ENCODE data around the gene TBC1D1.

TBC1D1 gene

DNA sequence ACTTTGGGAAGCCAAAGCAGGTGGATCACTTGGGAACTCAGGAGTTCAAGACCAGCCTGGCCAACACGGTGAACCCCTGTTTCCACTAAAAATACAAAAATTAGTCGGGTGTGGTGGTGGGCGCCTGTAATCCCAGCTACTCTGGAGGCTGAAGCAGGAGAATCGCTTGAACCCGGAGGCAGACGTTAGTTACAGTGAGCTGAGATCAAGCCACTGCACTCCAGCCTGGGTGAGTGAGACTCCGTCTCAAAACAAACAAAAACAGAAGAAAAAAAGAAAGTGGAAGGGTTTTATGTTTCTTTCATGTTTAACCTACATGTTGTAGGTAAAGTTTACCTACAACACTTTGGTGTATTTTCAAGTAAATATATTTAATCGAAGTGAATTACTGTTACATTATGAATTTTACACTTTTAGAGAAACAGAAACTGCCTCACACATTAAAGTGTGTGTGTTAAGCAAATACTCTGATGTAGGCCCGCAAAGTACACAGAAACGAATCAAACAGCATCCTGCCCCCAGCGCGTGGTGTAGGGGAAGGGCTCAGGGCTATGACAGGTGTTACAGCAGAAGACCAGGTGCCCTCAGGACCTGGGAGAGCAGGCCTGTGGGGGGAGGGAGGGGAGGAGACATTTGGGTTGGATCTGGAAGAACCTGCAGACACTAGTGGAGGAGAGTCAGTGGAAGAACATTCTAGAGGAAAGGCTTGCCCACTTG, 108.3 kb downstream of the TBC1D1 start:
- Histone ChIP-seq H3K36me3 (peaks cover 5 to 45% (median 23%) of the 10 kb centered on the region in 11 experiments; a peak in 18 of 22 replicates), H3K4me3 (no peak overlapping the region), H3K9ac (no peak overlapping the region), H4K20me1 (peaks cover 16 to 65% (median 35%) of the 10 kb centered on the region in 11 experiments; a peak in 20 of 22 replicates), H3K27me3 (no peaks in the 10 kb centered on the region), H3K4me2 (no peak overlapping the region), H3K9me3 (replicated peaks in 1 of 11) (no peaks in the 10 kb centered on the region), H3K4me1 (peaks cover 13 to 33% (median 19%) of the 10 kb centered on the region in 10 experiments; a peak in 19 of 20 replicates), H3K27ac (no peak overlapping the region)
- no peak for TF ChIP-seq Cebpa-rat (IDR thresholded peaks at IDR 0.05)

DNA sequence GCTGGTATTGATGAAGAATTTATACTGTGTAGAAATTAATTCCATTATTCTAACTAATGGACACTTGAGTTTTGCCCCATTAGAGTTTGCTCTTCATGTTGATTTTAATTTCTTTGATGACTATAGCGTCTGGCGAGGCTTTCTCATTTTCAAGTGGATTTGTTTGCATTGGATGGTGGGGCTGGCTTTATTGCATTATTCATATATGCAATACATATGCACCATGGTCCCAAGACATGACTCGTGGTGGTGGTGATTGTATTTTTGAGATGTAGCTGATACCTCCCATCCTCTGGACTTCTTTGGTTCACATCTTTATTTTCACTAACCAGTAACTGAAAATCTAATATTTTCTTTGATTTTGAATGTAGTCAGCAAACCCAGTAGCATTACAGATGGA, 109.1 kb downstream of the TBC1D1 start:
- no peak overlapping the region for H3K4me2 ChIP-seq
- no peak overlapping the region for H3K4me3 ChIP-seq
- TF ChIP-seq Cebpa-rat (IDR thresholded peaks at IDR 0.05), result no peak

GRCh38 chr4:38001927-38002326, 111.0 kb downstream of the TBC1D1 start:
- Histone ChIP-seq H3K4me1 (peaks cover 20 to 31% (median 27%) of the 10 kb centered on the region in 10 experiments; a peak in 19 of 20 replicates), H3K9ac (no peak overlapping the region), H4K20me1 (peaks cover 27 to 67% (median 49%) of the 10 kb centered on the region in 11 experiments; a peak in 21 of 22 replicates), H3K4me3 (no peak overlapping the region), H3K9me3 (replicated peaks in 1 of 11) (no peaks in the 10 kb centered on the region), H3K27me3 (no peaks in the 10 kb centered on the region), H3K4me2 (no peak overlapping the region), H3K27ac (no peak overlapping the region), H3K36me3 (peaks cover 5 to 36% (median 19%) of the 10 kb centered on the region in 11 experiments; a peak in 17 of 22 replicates)
- TF ChIP-seq Cebpa-rat (IDR thresholded peaks at IDR 0.05), result no peak

More for the DNA sequence above, 109.1 kb downstream of the TBC1D1 start:
- Histone ChIP-seq H3K4me1 (peaks cover 12 to 32% (median 19%) of the 10 kb centered on the region in 10 experiments; a peak in 19 of 20 replicates), H3K9me3 (replicated peaks in 1 of 11) (no peaks in the 10 kb centered on the region), H3K27me3 (no peaks in the 10 kb centered on the region), H3K27ac (no peak overlapping the region), H4K20me1 (peaks cover 18 to 71% (median 43%) of the 10 kb centered on the region in 11 experiments; a peak in 21 of 22 replicates), H3K36me3 (peaks cover 5 to 45% (median 23%) of the 10 kb centered on the region in 11 experiments; a peak in 18 of 22 replicates), H3K9ac (no peak overlapping the region)

- H3K36me3 ChIP-seq, result peaks cover 5 to 36% (median 20%) of the 10 kb centered on the region in 11 experiments; a peak in 17 of 22 replicates
- H3K27ac ChIP-seq, result no peak overlapping the region
- no peak overlapping the region for H3K4me3 ChIP-seq
- no peaks in the 10 kb centered on the region for H3K9me3 ChIP-seq (replicated peaks in 1 of 11)
- peaks cover 20 to 31% (median 27%) of the 10 kb centered on the region in 10 experiments; a peak in 19 of 20 replicates for H3K4me1 ChIP-seq
- no peak for TF ChIP-seq Cebpa-rat (IDR thresholded peaks at IDR 0.05)
- no peak overlapping the region for H3K4me2 ChIP-seq
- H3K9ac ChIP-seq, result no peak overlapping the region
- H4K20me1 ChIP-seq, result peaks cover 27 to 67% (median 52%) of the 10 kb centered on the region in 11 experiments; a peak in 21 of 22 replicates
- no peaks in the 10 kb centered on the region for H3K27me3 ChIP-seq
Observed at GRCh38 chr4:38002451-38003071, 111.7 kb downstream of the TBC1D1 start.

DNA sequence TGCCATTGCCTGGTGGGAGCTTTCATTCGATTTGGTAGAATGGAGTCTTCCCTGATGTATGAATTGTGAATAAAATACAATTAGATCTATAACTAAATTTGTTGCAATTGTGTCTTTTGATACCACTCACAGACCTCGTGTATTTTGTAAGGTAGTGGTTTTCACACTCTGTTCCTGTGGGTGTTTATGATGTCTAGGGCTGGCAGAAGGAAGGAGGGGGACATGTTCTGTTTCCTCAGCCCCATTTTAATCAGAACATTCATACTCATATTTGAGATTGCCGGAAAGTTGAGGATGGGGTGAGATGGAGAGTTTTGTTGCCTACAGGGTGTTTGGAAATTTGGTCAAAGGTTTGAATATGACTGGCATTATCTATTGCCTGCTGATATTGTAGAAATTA, 112.2 kb downstream of the TBC1D1 start:
- Histone ChIP-seq H3K4me3 (no peak overlapping the region), H3K27ac (no peak overlapping the region), H3K27me3 (no peaks in the 10 kb centered on the region), H3K4me2 (no peak overlapping the region; a peak in 2 of 22 replicates), H4K20me1 (peaks cover 27 to 67% (median 57%) of the 10 kb centered on the region in 11 experiments; a peak in 21 of 22 replicates), H3K9me3 (replicated peaks in 1 of 11) (no peaks in the 10 kb centered on the region), H3K9ac (no peak overlapping the region), H3K4me1 (peaks cover 23 to 31% (median 27%) of the 10 kb centered on the region in 10 experiments; a peak in 19 of 20 replicates), H3K36me3 (peaks cover 5 to 31% (median 18%) of the 10 kb centered on the region in 11 experiments; a peak in 17 of 22 replicates)
- no peak for TF ChIP-seq Cebpa-rat (IDR thresholded peaks at IDR 0.05)

DNA sequence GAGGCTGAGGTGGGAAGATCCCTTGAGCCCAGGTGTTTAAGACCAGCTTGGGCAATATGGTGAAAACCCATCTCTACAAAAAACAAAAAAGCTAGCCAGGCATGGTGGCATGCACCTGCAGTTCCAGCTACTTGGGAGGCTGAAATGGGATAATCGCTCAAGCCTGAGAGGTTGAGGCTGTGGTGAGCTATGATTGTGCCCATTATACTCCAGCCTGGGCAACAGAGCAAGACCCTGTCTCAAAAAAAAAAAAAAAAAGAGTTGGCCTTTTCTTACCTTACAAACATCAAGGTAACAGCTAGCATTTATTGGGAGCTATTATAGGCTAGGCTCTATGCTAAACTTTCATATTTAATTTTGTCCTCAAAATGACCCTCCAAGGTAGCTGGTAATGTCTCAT, 112.7 kb downstream of the TBC1D1 start:
- no peak for TF ChIP-seq Cebpa-rat (IDR thresholded peaks at IDR 0.05)
- no peaks in the 10 kb centered on the region for H3K27me3 ChIP-seq
- peaks cover 31 to 68% (median 58%) of the 10 kb centered on the region in 11 experiments; a peak in 21 of 22 replicates for H4K20me1 ChIP-seq
- no peak overlapping the region for H3K9ac ChIP-seq
- H3K4me3 ChIP-seq, result no peak overlapping the region
- peaks cover 5 to 26% (median 15%) of the 10 kb centered on the region in 11 experiments; a peak in 17 of 22 replicates for H3K36me3 ChIP-seq
- H3K9me3 ChIP-seq (replicated peaks in 1 of 11), result no peaks in the 10 kb centered on the region
- no peak overlapping the region for H3K27ac ChIP-seq
- peaks cover 24 to 35% (median 27%) of the 10 kb centered on the region in 10 experiments; a peak in 19 of 20 replicates for H3K4me1 ChIP-seq
- H3K4me2 ChIP-seq, result peak overlapping the region in 2 of 11 experiments; percentile 19 to 42; a peak in 4 of 22 replicates

- Histone ChIP-seq H3K36me3 (peaks cover 5 to 23% (median 14%) of the 10 kb centered on the region in 11 experiments; a peak in 17 of 22 replicates), H3K9me3 (replicated peaks in 1 of 11) (no peaks in the 10 kb centered on the region), H3K27ac (no peak overlapping the region), H4K20me1 (peaks cover 32 to 73% (median 62%) of the 10 kb centered on the region in 11 experiments; a peak in 21 of 22 replicates), H3K4me2 (peak overlapping the region in 3 of 11 experiments; percentile 19 to 42 (median 41); a peak in 5 of 22 replicates), H3K4me1 (peaks cover 24 to 36% (median 30%) of the 10 kb centered on the region in 10 experiments; a peak in 19 of 20 replicates), H3K9ac (no peak overlapping the region), H3K27me3 (no peaks in the 10 kb centered on the region), H3K4me3 (no peak overlapping the region)
- TF ChIP-seq Cebpa-rat (IDR thresholded peaks at IDR 0.05), result no peak
Observed at GRCh38 chr4:38004062-38004461, 113.2 kb downstream of the TBC1D1 start.

GRCh38 chr4:38004887-38005286, 114.0 kb downstream of the TBC1D1 start:
- Histone ChIP-seq H3K36me3 (peaks cover 5 to 21% (median 14%) of the 10 kb centered on the region in 11 experiments; a peak in 16 of 22 replicates), H4K20me1 (peaks cover 34 to 81% (median 61%) of the 10 kb centered on the region in 11 experiments; a peak in 21 of 22 replicates), H3K4me1 (peaks cover 24 to 41% (median 31%) of the 10 kb centered on the region in 10 experiments; a peak in 19 of 20 replicates), H3K9me3 (replicated peaks in 1 of 11) (no peaks in the 10 kb centered on the region), H3K4me2 (peak overlapping the region; percentile 6 to 61 (median 41); a peak in 18 of 22 replicates), H3K27me3 (no peaks in the 10 kb centered on the region), H3K27ac (no peak overlapping the region), H3K9ac (no peak overlapping the region; a peak in 2 of 22 replicates), H3K4me3 (no peak overlapping the region)
- no peak for TF ChIP-seq Cebpa-rat (IDR thresholded peaks at IDR 0.05)
